Immature natural killer cell (primary cell): ENCODE measurements around the gene ULK4. TPM values are rescaled to one million over a fixed set of nuclear protein-coding genes. Genes with fewer than 3 reads are reported as not detected.

Source experiments
- DNase-seq, 3 donors: peaks; one replicate each; pipeline ENCODE4 v3.0.0; 2022; ENCODE audit warnings: mixed read lengths in 1 of 3
- H3K27ac Mint-ChIP-seq, 6 donors: one replicate each; pipeline ENCODE4 v1.8.0; 2020; ENCODE audit warnings: mixed read lengths in 6 of 6, mild to moderate bottlenecking in 5 of 6, inconsistent platforms in 4 of 6, moderate library complexity in 3 of 6
- H3K27me3 Mint-ChIP-seq, 3 donors: one replicate each; pipeline ENCODE4 v1.8.0; 2020 to 2021; ENCODE audit warnings: low read depth in 3 of 3, mild to moderate bottlenecking in 3 of 3, mixed read lengths in 3 of 3, moderate library complexity in 3 of 3, inconsistent platforms in 1 of 3
- H3K36me3 Mint-ChIP-seq, 3 donors: one replicate each; pipeline ENCODE4 v1.8.0; 2020; ENCODE audit warnings: mixed read lengths in 3 of 3, inconsistent platforms in 2 of 3, mild to moderate bottlenecking in 2 of 3
- H3K4me1 Mint-ChIP-seq, 2 donors: one replicate each; pipeline ENCODE4 v1.8.0; 2020; ENCODE audit warnings: inconsistent platforms in 2 of 2, mild to moderate bottlenecking in 2 of 2, mixed read lengths in 2 of 2, moderate library complexity in 1 of 2
- H3K4me3 Mint-ChIP-seq, 5 donors: one replicate each; pipeline ENCODE4 v1.8.0; 2020; ENCODE audit warnings: mild to moderate bottlenecking in 5 of 5, mixed read lengths in 5 of 5, inconsistent platforms in 3 of 5, moderate library complexity in 3 of 5
- H3K9me3 Mint-ChIP-seq, 6 donors: one replicate each; pipeline ENCODE4 v1.8.0; 2020; ENCODE audit warnings: mild to moderate bottlenecking in 6 of 6, mixed read lengths in 6 of 6, inconsistent platforms in 4 of 6, moderate library complexity in 3 of 6
- polyA plus RNA-seq, 3 donors: library from polyadenylated mRNA; unstranded; fragments of 300-500 nt; fragmentation: Illumina TruSeq; gene quantifications; one replicate each; pipeline ENCODE4 v1.2.3, GENCODE V29; 2021

The ULK4 gene
- polyA plus RNA-seq, 3 donors from 2014 or later = 9.9 to 10.6 (median 9.9) TPM

DNA sequence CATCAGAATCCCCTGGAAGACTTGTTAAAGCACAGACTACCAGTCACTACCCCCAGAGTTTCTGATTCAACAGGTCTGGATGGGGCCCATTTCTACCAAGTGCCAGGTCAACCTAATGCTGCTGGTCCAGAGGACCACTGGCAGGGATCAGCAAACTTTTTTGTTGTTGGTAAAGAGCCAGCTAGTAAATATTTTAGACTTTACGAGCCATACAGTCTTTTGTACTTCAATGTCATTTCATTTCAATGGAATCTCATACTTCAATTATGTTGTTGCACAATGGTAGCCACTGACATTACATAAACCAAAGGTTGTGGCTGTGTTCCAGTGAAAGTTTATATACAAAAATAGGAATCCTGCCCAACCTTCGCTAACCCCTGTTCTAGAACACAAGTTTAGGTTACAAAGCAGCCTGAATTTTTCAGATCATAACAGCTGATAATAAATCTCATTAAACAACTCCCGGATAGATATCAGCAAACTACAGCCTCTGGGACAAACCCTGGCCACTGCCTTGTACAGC is 28.7 kb downstream of the ULK4 start:
- Mint-ChIP-seq H3K36me3 (peaks cover 20 to 42% (median 37%) of the 10 kb centered on the region in 3 donors), H3K9me3 (peaks cover 0 to 2% (median 0%) of the 10 kb centered on the region in 6 donors), H3K4me1 (no peaks in the 10 kb centered on the region), H3K4me3 (no peak overlapping the region), H3K27ac (no peak overlapping the region), H3K27me3 (no peaks in the 10 kb centered on the region)
- no peak for DNase-seq

DNA sequence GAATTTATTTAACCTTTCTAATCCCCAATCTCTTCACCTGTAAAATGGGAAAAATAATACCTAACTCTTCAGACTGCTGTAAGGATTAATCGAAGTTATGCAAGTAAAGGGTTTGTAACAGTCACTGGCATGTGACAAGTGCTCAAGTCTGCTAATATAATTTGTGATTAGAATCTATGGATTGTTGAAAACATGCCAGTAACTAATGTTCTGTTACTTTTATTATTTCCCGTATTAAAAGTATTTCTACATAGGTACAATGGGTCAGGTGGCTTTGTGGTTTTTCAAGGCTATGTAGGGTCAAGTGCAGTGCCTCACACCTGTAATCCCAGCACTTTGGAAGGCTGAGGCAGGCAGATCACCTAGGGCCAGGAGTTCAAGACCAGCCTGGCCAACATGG is 29.4 kb downstream of the ULK4 start:
- H3K27ac Mint-ChIP-seq = no peak overlapping the region

GRCh38 chr3:41920406-41920965 is 41.4 kb downstream of the ULK4 start:
- Mint-ChIP-seq H3K9me3 (no peaks in the 10 kb centered on the region), H3K4me3 (no peak overlapping the region), H3K4me1 (no peaks in the 10 kb centered on the region), H3K27ac (no peak overlapping the region), H3K27me3 (peaks cover 0 to 1% (median 0%) of the 10 kb centered on the region in 3 donors), H3K36me3 (peaks cover 0 to 22% (median 10%) of the 10 kb centered on the region in 3 donors)
- no peak for DNase-seq

More for the DNA sequence above, 29.4 kb downstream of the ULK4 start:
- peaks cover 0 to 2% (median 0%) of the 10 kb centered on the region in 6 donors for H3K9me3 Mint-ChIP-seq
- H3K36me3 Mint-ChIP-seq = peaks cover 20 to 45% (median 42%) of the 10 kb centered on the region in 3 donors
- no peak overlapping the region for H3K4me3 Mint-ChIP-seq
- no peaks in the 10 kb centered on the region for H3K4me1 Mint-ChIP-seq
- no peak for DNase-seq
- H3K27me3 Mint-ChIP-seq = no peaks in the 10 kb centered on the region

DNA sequence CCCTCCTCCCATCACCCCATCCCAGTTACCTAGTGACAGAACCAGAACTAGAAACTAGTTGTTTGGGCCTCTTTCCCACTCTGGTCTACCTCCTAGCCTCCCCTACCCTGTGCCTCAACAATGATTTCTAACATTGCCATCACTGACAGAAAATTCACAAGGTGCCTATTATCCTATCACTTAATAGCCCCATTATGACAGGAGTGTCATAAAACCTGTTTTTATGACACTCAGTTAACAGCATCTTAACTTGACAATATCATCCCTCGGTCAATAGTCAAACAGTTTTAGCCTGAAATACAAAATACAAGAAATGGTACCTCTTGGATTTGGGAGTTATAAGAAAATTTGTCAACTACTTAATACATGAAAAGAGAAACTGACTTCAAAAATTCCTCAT is 46.5 kb downstream of the ULK4 start:
- no peak overlapping the region for H3K4me3 Mint-ChIP-seq
- H3K4me1 Mint-ChIP-seq = no peaks in the 10 kb centered on the region
- DNase-seq = no peak
- no peak overlapping the region for H3K27ac Mint-ChIP-seq
- no peaks in the 10 kb centered on the region for H3K9me3 Mint-ChIP-seq
- peaks cover 0 to 2% (median 0%) of the 10 kb centered on the region in 3 donors for H3K27me3 Mint-ChIP-seq
- H3K36me3 Mint-ChIP-seq = peaks cover 3 to 22% (median 10%) of the 10 kb centered on the region in 3 donors

DNA sequence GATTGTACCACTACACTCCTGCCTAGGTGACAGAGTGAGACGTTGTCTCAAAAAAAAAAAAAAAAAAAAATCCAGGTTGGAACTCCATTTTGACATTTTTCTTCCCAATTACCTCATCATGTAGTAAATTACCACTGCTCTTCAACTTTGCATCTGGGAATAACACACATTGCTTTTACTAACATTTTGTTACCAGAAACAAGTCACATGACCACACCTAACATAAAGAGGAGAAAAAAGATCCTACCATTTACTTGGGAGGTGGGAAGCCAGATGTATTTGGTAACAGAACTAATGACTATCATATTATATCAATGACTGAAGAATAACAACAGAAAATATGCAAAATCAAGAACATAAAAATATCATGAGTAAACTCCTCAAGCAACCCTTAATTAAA is 49.6 kb downstream of the ULK4 start:
- peaks cover 0 to 2% (median 0%) of the 10 kb centered on the region in 3 donors for H3K27me3 Mint-ChIP-seq
- no peaks in the 10 kb centered on the region for H3K9me3 Mint-ChIP-seq

GRCh38 chr3:41907330-41908073 is 54.4 kb downstream of the ULK4 start:
- no peaks in the 10 kb centered on the region for H3K4me1 Mint-ChIP-seq
- peaks cover 0 to 2% (median 0%) of the 10 kb centered on the region in 3 donors for H3K27me3 Mint-ChIP-seq
- no peaks in the 10 kb centered on the region for H3K9me3 Mint-ChIP-seq
- no peak overlapping the region for H3K4me3 Mint-ChIP-seq
- no peak for DNase-seq
- H3K27ac Mint-ChIP-seq = no peak overlapping the region
- peaks cover 7 to 23% (median 22%) of the 10 kb centered on the region in 3 donors for H3K36me3 Mint-ChIP-seq

More for the DNA sequence above, 49.6 kb downstream of the ULK4 start:
- Mint-ChIP-seq H3K36me3 (peaks cover 3 to 19% (median 6%) of the 10 kb centered on the region in 3 donors), H3K27ac (peak overlapping the region in 1 of 6 donors; percentile 12), H3K4me3 (no peak overlapping the region), H3K4me1 (no peaks in the 10 kb centered on the region)
- DNase-seq = no peak

DNA sequence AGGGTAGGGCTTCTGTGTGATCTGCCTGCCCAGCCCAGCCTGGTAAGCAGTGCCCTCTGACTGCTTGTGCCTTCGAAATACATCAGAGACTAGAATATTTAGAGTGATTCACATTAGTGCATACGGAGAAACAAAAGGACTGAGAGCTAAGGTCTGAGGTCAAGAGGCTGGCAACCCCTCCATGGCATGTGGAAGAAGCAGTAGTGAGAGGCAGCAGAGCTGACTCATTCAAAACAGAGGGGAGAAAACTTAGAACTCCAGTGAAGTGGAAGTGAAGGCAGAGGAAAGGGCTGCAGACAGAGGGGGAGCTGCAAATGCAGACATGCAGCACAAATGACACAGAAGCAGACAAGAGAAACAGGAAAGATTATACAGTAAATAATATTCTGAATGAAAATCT is 61.6 kb downstream of the ULK4 start:
- Mint-ChIP-seq H3K9me3 (no peaks in the 10 kb centered on the region), H3K27ac (peak overlapping the region in 1 of 6 donors; percentile 18), H3K27me3 (no peaks in the 10 kb centered on the region), H3K4me1 (no peaks in the 10 kb centered on the region), H3K36me3 (peaks cover 21 to 34% (median 31%) of the 10 kb centered on the region in 3 donors), H3K4me3 (no peak overlapping the region)
- no peak for DNase-seq

DNA sequence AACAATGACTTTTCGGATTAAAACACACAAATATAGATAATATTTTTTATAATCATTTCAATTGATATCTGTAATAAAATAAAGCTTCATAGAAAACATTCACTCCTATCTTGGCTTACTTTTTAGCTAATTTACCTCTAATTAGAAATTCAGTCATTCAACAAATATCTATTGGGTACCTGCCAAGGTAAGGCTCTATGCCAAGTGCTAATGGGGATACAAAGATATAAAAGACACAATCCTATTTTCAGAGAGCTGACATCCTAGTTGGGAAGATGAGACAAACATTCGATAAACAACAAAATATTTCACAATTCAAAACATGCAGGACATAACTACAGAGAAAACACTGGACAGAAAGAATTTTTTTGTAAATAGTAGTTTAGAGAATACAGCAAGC is 63.3 kb downstream of the ULK4 start:
- Mint-ChIP-seq H3K4me3 (no peak overlapping the region), H3K9me3 (no peaks in the 10 kb centered on the region), H3K4me1 (no peaks in the 10 kb centered on the region), H3K27ac (no peak overlapping the region), H3K27me3 (no peaks in the 10 kb centered on the region), H3K36me3 (peaks cover 21 to 34% (median 26%) of the 10 kb centered on the region in 3 donors)
- no peak for DNase-seq

- H3K9me3 Mint-ChIP-seq = peaks cover 0 to 7% (median 1%) of the 10 kb centered on the region in 6 donors
- H3K4me1 Mint-ChIP-seq = no peaks in the 10 kb centered on the region
- peaks cover 14 to 33% (median 25%) of the 10 kb centered on the region in 3 donors for H3K36me3 Mint-ChIP-seq
- H3K4me3 Mint-ChIP-seq = no peak overlapping the region
- peak; percentile 7 to 29 (median 9) for DNase-seq
- H3K27me3 Mint-ChIP-seq = peaks cover 0 to 2% (median 0%) of the 10 kb centered on the region in 3 donors
- no peak overlapping the region for H3K27ac Mint-ChIP-seq
Observed at GRCh38 chr3:41893977-41894376, 67.9 kb downstream of the ULK4 start.

GRCh38 chr3:41888368-41889076 is 73.4 kb downstream of the ULK4 start:
- no peak for DNase-seq
- H3K27me3 Mint-ChIP-seq = peaks cover 0 to 2% (median 0%) of the 10 kb centered on the region in 3 donors
- no peak overlapping the region for H3K4me3 Mint-ChIP-seq
- H3K27ac Mint-ChIP-seq = no peak overlapping the region
- peaks cover 10 to 24% (median 23%) of the 10 kb centered on the region in 3 donors for H3K36me3 Mint-ChIP-seq
- peaks cover 0 to 7% (median 1%) of the 10 kb centered on the region in 6 donors for H3K9me3 Mint-ChIP-seq
- no peaks in the 10 kb centered on the region for H3K4me1 Mint-ChIP-seq

DNA sequence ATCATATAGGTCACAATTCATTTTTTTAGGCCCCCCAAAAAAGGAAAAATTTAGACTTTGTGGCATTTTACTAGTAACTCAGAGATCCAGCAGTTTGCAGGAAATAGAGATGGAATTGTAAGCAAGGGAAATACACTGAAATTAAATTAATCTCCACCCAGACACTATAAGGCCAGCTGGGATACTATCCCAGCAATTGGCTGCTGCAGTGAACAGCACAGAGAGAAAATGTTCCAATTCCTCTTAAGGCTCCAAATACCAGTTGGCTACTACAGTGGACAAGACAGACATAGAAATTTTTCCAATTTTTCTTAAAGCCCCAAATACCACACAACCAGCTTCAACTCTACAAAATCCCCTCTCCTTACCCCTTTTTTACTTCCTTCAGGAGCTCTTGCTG is 78.9 kb downstream of the ULK4 start:
- Mint-ChIP-seq H3K27ac (no peak overlapping the region), H3K27me3 (no peaks in the 10 kb centered on the region), H3K9me3 (no peaks in the 10 kb centered on the region), H3K4me3 (no peak overlapping the region), H3K36me3 (peaks cover 0 to 6% (median 6%) of the 10 kb centered on the region in 3 donors), H3K4me1 (no peaks in the 10 kb centered on the region)
- DNase-seq = no peak

- H3K27ac Mint-ChIP-seq = no peak overlapping the region
- DNase-seq = peak; percentile 32 to 37 (median 37)
- no peaks in the 10 kb centered on the region for H3K4me1 Mint-ChIP-seq
- no peaks in the 10 kb centered on the region for H3K9me3 Mint-ChIP-seq
- H3K36me3 Mint-ChIP-seq = peaks cover 0 to 10% (median 6%) of the 10 kb centered on the region in 3 donors
- H3K27me3 Mint-ChIP-seq = no peaks in the 10 kb centered on the region
- H3K4me3 Mint-ChIP-seq = no peak overlapping the region
Observed at GRCh38 chr3:41881233-41881821, 80.6 kb downstream of the ULK4 start.

GRCh38 chr3:41880387-41880786 is 81.5 kb downstream of the ULK4 start:
- no peak overlapping the region for H3K27ac Mint-ChIP-seq
- no peak overlapping the region for H3K4me3 Mint-ChIP-seq
- H3K36me3 Mint-ChIP-seq = peaks cover 0 to 7% (median 0%) of the 10 kb centered on the region in 3 donors
- H3K27me3 Mint-ChIP-seq = no peaks in the 10 kb centered on the region
- no peaks in the 10 kb centered on the region for H3K9me3 Mint-ChIP-seq
- H3K4me1 Mint-ChIP-seq = no peaks in the 10 kb centered on the region
- DNase-seq = no peak
